Keratinocyte (primary cell): Measurements from ENCODE around the gene SHFL.

ENCODE experiments used
- EZH2 ChIP-seq: IDR thresholded peaks from one replicate; pipeline ENCODE4 v1.6.1; 2012; ENCODE audit warnings: inconsistent platforms, mild to moderate bottlenecking, low read length, moderate library complexity
- TF ChIP-seq, protein P1 (sequence below), 3 experiments: IDR thresholded peaks in 1 of 3; conservative IDR thresholded peaks in 1 of 3; optimal IDR thresholded peaks in 1 of 3; 2 replicates in 2 of 3; 3 replicates in 1 of 3; pipeline versions ENCODE3 to v1.5.1; 2011; ENCODE audit warnings: low read length in 3 of 3, mild to moderate bottlenecking in 3 of 3, moderate library complexity in 2 of 3, control low read depth in 1 of 3, inconsistent platforms in 1 of 3; ENCODE audit not compliant: insufficient read depth in 2 of 3; ENCODE audit errors: extremely low read depth in 1 of 3

DNA sequence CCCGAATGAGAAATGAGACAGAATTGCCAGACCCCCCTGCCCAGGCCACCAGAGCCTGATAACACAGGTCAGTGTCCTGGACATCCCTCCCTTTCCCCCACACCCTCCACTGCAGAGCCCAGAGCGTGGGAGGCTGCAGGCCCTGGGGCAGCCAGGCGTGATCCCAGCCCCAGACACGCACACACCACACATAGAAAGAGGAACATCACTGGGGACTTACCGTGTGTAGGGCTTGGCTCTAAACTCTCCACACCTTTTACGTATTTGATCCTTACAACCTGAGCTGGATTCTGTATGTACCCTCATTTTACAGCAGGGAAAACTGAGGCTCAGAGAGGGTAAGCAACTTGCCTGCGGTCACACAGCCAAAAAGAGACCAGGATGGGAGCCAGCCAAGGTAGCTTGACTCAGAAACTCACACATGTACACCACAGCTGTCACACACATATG lies 16.7 kb downstream of the SHFL start:
- TF ChIP-seq, protein P1, sequence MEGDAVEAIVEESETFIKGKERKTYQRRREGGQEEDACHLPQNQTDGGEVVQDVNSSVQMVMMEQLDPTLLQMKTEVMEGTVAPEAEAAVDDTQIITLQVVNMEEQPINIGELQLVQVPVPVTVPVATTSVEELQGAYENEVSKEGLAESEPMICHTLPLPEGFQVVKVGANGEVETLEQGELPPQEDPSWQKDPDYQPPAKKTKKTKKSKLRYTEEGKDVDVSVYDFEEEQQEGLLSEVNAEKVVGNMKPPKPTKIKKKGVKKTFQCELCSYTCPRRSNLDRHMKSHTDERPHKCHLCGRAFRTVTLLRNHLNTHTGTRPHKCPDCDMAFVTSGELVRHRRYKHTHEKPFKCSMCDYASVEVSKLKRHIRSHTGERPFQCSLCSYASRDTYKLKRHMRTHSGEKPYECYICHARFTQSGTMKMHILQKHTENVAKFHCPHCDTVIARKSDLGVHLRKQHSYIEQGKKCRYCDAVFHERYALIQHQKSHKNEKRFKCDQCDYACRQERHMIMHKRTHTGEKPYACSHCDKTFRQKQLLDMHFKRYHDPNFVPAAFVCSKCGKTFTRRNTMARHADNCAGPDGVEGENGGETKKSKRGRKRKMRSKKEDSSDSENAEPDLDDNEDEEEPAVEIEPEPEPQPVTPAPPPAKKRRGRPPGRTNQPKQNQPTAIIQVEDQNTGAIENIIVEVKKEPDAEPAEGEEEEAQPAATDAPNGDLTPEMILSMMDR (optimal IDR thresholded peaks at IDR 0.05 in 1 of 3, IDR thresholded peaks at IDR 0.05 in 1 of 3, conservative IDR thresholded peaks at IDR 0.05 in 1 of 3; ENCODE audit: extremely low read depth in 1 of 3, insufficient read depth in 2 of 3, low read length in 3 of 3): no peak
- no peak for TF ChIP-seq EZH2
